Transverse colon (tissue), 4 donors: ENCODE measurements around the gene DLGAP1. TPM values are rescaled to one million over a fixed set of nuclear protein-coding genes. Genes with fewer than 3 reads are reported as not detected.

Source experiments
- DNase-seq: peaks from one replicate; pipeline ENCODE4 v3.0.0-alpha.2; 2019
- H3K27ac ChIP-seq, 4 donors: fragments of 200-600 bp; sonication (generic); 2 replicates each; pipeline ENCODE4 v1.5.1; 2016 to 2018; ENCODE audit warnings: inconsistent platforms in 4 of 4
- H3K27me3 ChIP-seq: fragments of 200-600 bp; sonication (generic); 2 replicates; pipeline ENCODE4 v1.5.1; 2017; ENCODE audit warnings: inconsistent platforms
- H3K36me3 ChIP-seq, 4 donors: fragments of 200-600 bp; sonication (generic); 2 replicates each; pipeline ENCODE4 v1.5.1; 2017 to 2019; ENCODE audit warnings: inconsistent platforms in 4 of 4
- H3K4me1 ChIP-seq, 4 donors: fragments of 200-600 bp; sonication (generic); 2 replicates each; pipeline ENCODE4 v1.5.1; 2017 to 2020; ENCODE audit warnings: inconsistent platforms in 4 of 4
- H3K4me3 ChIP-seq, 4 donors: fragments of 200-600 bp; sonication (generic); 1 replicate in 1 of 4; 2 replicates in 3 of 4; pipeline versions ENCODE4 v1.5.1 to v1.6.1; 2017 to 2019; ENCODE audit warnings: inconsistent platforms in 4 of 4
- H3K9me3 ChIP-seq, 2 donors: fragments of 200-600 bp; sonication (generic); 2 replicates each; pipeline ENCODE4 v1.5.1; 2017 to 2019; ENCODE audit warnings: inconsistent platforms in 2 of 2
- EP300 ChIP-seq: sonication (generic); formaldehyde crosslinking; IDR thresholded peaks from one replicate; pipeline ENCODE4 v1.6.1; 2017; ENCODE audit warnings: antibody characterized with exemption, low read depth
- POLR2A ChIP-seq: fragments of 450-650 bp; IDR thresholded peaks from one replicate; pipeline ENCODE4 v1.6.1; 2016; ENCODE audit warnings: antibody characterized with exemption, mild to moderate bottlenecking, moderate library complexity
- POLR2AphosphoS5 ChIP-seq, 3 donors: sonication (generic); formaldehyde crosslinking; IDR thresholded peaks; one replicate each; pipeline ENCODE4 v1.6.1; 2016; ENCODE audit warnings: antibody characterized with exemption in 3 of 3
- WGBS, 2 donors: methylation state at CpG; one replicate each; pipeline ENCODE4 v1.1.5; 2018; ENCODE audit warnings: low coverage in 1 of 2; 5-methylcytosine and 5-hydroxymethylcytosine counted together
- in situ Hi-C, 4 donors: fragments of 200-750 bp; cut with MboI; loops; one replicate each; pipeline versions ENCODE4 v1.15.0 to v1.15.1; 2017; ENCODE audit warnings: low sequenced_read_pairs in 3 of 4, low pct_ligation_motif_present in 1 of 4, low pct_unique_long_range_greater_than_20kb in 1 of 4
- intact Hi-C: fragments of 100-400 bp; cut with DNase I; formaldehyde crosslinking; loops from one replicate; pipeline ENCODE4 v1.15.1; 2023; ENCODE audit warnings: low total_unique reads
- total RNA-seq, 4 donors: library from RNA; depleted of rRNA; stranded (reverse); fragments of >200 nt; gene quantifications; one replicate each; pipeline ENCODE4 v1.1.0, GENCODE V29; 2016
- TF ChIP-seq, protein P1 (sequence below), 5 experiments: fragments of 200-600 bp in 3 of 5; fragments of 450-650 bp in 2 of 5; sonication (generic) in 3 of 5; IDR thresholded peaks; 1 replicate in 2 of 5; 2 replicates in 3 of 5; pipeline ENCODE4 v1.5.1; 2016 to 2017; ENCODE audit warnings: antibody characterized with exemption in 5 of 5, inconsistent platforms in 3 of 5, mild to moderate bottlenecking in 2 of 5, moderate library complexity in 1 of 5

The DLGAP1 gene
- total RNA-seq, 4 donors from 2014 or later, result 2.7 to 7.2 (median 3.3) TPM

DNA sequence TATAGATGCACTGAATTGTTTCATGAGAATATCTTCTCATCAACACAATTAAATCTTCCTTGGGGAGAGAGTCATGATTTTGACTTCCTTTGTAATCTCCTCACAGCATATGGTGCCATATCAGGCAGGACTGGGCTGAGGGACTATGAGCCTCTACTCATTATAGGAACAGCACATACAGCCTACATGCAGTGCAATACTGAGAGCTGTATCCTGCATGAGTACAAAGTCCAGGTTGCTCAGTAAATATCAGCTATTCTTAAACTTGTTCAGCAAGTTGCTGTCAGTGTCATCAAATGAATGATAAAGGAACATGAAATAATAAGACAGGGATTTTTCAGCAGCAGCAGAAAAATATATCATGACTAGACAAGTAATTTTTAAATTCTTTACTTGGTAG lies 10.8 kb downstream of the DLGAP1 start:
- no peaks in the 10 kb centered on the region for H3K4me1 ChIP-seq
- no peak for DNase-seq
- H3K4me3 ChIP-seq, result no peak overlapping the region
- H3K27me3 ChIP-seq, result no peaks in the 10 kb centered on the region
- H3K36me3 ChIP-seq, result no peaks in the 10 kb centered on the region
- no peaks in the 10 kb centered on the region for H3K9me3 ChIP-seq
- intact Hi-C loops, result no loop called here
- in situ Hi-C loops, result no loop called here
- peak overlapping the region in 1 of 4 donors; percentile 56 for H3K27ac ChIP-seq
- TF ChIP-seq, protein P1, sequence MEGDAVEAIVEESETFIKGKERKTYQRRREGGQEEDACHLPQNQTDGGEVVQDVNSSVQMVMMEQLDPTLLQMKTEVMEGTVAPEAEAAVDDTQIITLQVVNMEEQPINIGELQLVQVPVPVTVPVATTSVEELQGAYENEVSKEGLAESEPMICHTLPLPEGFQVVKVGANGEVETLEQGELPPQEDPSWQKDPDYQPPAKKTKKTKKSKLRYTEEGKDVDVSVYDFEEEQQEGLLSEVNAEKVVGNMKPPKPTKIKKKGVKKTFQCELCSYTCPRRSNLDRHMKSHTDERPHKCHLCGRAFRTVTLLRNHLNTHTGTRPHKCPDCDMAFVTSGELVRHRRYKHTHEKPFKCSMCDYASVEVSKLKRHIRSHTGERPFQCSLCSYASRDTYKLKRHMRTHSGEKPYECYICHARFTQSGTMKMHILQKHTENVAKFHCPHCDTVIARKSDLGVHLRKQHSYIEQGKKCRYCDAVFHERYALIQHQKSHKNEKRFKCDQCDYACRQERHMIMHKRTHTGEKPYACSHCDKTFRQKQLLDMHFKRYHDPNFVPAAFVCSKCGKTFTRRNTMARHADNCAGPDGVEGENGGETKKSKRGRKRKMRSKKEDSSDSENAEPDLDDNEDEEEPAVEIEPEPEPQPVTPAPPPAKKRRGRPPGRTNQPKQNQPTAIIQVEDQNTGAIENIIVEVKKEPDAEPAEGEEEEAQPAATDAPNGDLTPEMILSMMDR (IDR thresholded peaks at IDR 0.05), result no peak
- TF ChIP-seq POLR2AphosphoS5 (IDR thresholded peaks at IDR 0.05), result no peak

DNA sequence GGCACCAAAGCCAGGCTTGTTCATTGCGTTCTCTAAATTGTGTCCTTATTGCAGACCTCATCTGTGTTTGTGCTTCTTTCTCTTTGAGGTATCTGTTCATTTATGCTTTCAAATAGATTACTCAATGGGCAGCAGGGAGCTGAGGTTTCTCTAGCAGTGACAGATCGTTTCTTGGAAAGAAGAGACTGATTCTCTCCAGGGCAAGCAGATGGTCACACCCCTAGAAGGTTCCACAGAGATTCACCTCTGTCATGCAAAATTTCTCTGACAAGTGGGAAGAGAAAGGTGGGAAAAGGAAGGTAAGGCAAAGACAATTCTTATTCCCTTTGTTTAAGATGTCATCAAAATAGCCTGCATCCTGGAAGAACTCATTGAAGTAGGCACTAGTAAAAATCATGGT lies 14.0 kb downstream of the DLGAP1 start:
- WGBS, 2 donors, result 63 to 88% methylated on average over 2 of the region's 2 CpGs
- TF ChIP-seq EP300 (no peak), POLR2AphosphoS5 (IDR thresholded peaks at IDR 0.05) (no peak), POLR2A (no peak)
- TF ChIP-seq, protein P1 (IDR thresholded peaks at IDR 0.05), result no peak
- intact Hi-C loops (no loop called here), in situ Hi-C loops (no loop called here)
- no peak for DNase-seq
- H3K4me1 ChIP-seq, result no peaks in the 10 kb centered on the region
- H3K36me3 ChIP-seq, result no peaks in the 10 kb centered on the region
- H3K4me3 ChIP-seq, result no peak overlapping the region
- no peaks in the 10 kb centered on the region for H3K9me3 ChIP-seq
- no peak overlapping the region for H3K27ac ChIP-seq
- no peaks in the 10 kb centered on the region for H3K27me3 ChIP-seq

DNA sequence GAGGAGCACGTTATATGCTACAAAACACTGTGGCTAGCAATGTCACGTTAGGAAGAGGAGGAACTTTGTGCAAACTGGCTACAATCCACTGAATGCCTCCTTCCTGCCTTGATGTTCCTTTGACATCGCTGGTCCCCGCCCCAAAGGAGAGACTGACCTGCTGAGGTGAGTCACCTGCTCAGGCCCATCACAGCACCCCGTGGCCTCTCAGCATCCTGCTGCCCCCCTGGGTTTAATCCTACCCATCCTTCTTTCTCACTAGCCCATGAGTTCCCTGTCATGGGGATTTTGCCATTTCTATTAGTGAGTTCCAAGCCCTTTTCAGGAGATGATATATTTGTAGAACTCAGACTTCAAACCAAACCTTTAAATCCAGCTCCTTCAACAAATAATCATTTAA lies 16.2 kb downstream of the DLGAP1 start:
- Histone ChIP-seq H3K36me3 (no peaks in the 10 kb centered on the region), H3K9me3 (no peaks in the 10 kb centered on the region), H3K4me3 (no peak overlapping the region), H3K4me1 (no peaks in the 10 kb centered on the region), H3K27ac (no peak overlapping the region), H3K27me3 (no peaks in the 10 kb centered on the region)
- WGBS, 2 donors, result 52% methylated on average over 5 of the region's 5 CpGs; no CpG with 5 or more reads in 1 of the 2 donors
- in situ Hi-C loops, result no loop called here
- intact Hi-C loops, result no loop called here
- no peak for TF ChIP-seq POLR2A
- no peak for TF ChIP-seq POLR2AphosphoS5 (IDR thresholded peaks at IDR 0.05)
- no peak for TF ChIP-seq EP300
- TF ChIP-seq, protein P1 (IDR thresholded peaks at IDR 0.05), result no peak
- DNase-seq, result no peak

DNA sequence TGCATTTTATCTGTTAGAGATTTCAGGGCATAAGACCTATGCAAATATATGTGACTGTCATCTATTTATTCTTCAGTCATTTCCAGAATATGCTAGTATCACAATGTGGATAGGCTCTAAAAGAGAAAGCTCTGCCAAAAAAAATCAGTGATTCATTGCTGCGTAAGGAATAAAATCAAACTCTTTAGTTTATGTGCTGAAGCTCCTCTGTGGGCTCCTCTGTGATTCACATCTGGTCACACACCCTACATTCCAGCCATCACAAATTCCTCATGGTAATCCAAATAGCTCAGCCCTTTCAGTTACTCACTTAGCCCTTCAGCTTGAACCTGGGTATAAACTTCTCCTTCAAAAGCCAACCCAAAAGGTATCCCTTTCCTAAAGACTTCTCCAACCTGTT lies 21.4 kb downstream of the DLGAP1 start:
- no peaks in the 10 kb centered on the region for H3K36me3 ChIP-seq
- DNase-seq, result no peak
- H3K27me3 ChIP-seq, result no peaks in the 10 kb centered on the region
- H3K4me1 ChIP-seq, result no peaks in the 10 kb centered on the region
- H3K9me3 ChIP-seq, result no peaks in the 10 kb centered on the region
- H3K27ac ChIP-seq, result no peak overlapping the region
- no peak for TF ChIP-seq POLR2A
- TF ChIP-seq POLR2AphosphoS5 (IDR thresholded peaks at IDR 0.05), result no peak
- TF ChIP-seq, protein P1 (IDR thresholded peaks at IDR 0.05), result no peak
- no peak for TF ChIP-seq EP300
- in situ Hi-C loops (no loop called here), intact Hi-C loops (no loop called here)
- WGBS, 2 donors, result 88 to 95% methylated on average over 1 of the region's 1 CpG
- H3K4me3 ChIP-seq, result no peak overlapping the region
